Prostate gland (tissue), 2 donors: ENCODE results near the gene ANKRD44. TPM values are rescaled to one million over a fixed set of nuclear protein-coding genes. Genes with fewer than 3 reads are reported as not detected.
A peak's percentile ranks its signal among the peaks of the same experiment; 100 is the strongest.
"Not testable (repeated sequence)": the region's sequence is repeated elsewhere in the genome, so short reads cannot be mapped to it uniquely, and the experiment has no call there.

Experiments
- DNase-seq: peaks from one replicate; pipeline ENCODE4 v3.0.0-alpha.2; 2019; ENCODE audit warnings: low spot score
- H3K27ac ChIP-seq, 2 donors: fragments of 200-600 bp; sonication (generic); 2 replicates each; pipeline ENCODE4 v1.5.1; 2017 to 2019
- H3K27me3 ChIP-seq: fragments of 200-600 bp; sonication (generic); replicated peaks from 2 replicates; pipeline ENCODE4 v1.5.1; 2019; ENCODE audit not compliant: insufficient read depth
- H3K36me3 ChIP-seq, 2 donors: fragments of 200-600 bp; sonication (generic); 1 replicate in 1 of 2; 2 replicates in 1 of 2; pipeline versions ENCODE4 v1.5.1 to v1.8.1; 2017 to 2019
- H3K4me1 ChIP-seq: fragments of 200-600 bp; sonication (generic); replicated peaks from 2 replicates; pipeline ENCODE4 v1.5.1; 2019
- H3K4me3 ChIP-seq, 2 donors: fragments of 200-600 bp; sonication (generic); 2 replicates each; pipeline ENCODE4 v1.5.1; 2017 to 2019
- H3K9me3 ChIP-seq: fragments of 200-600 bp; sonication (generic); 2 replicates; pipeline ENCODE4 v1.5.1; 2017
- CTCF ChIP-seq, 4 experiments: fragments of 200-600 bp in 2 of 4; fragments of 450-650 bp in 2 of 4; sonication (generic) in 2 of 4; IDR thresholded peaks; 1 replicate in 3 of 4; 2 replicates in 1 of 4; pipeline ENCODE4 v1.5.1; 2016 to 2019; ENCODE audit warnings: antibody characterized with exemption in 4 of 4, mild to moderate bottlenecking in 2 of 4, moderate library complexity in 2 of 4
- POLR2A ChIP-seq: fragments of 450-650 bp; IDR thresholded peaks from one replicate; pipeline ENCODE4 v1.6.1; 2016; ENCODE audit warnings: antibody characterized with exemption, mild to moderate bottlenecking
- POLR2AphosphoS5 ChIP-seq: sonication (generic); formaldehyde crosslinking; IDR thresholded peaks from one replicate; pipeline ENCODE4 v1.6.1; 2017; ENCODE audit warnings: antibody characterized with exemption
- WGBS: methylation state at CpG from one replicate; pipeline ENCODE4 v1.1.5; 2018; 5-methylcytosine and 5-hydroxymethylcytosine counted together
- intact Hi-C: fragments of 100-400 bp; cut with DNase I; formaldehyde crosslinking; loops from one replicate; pipeline ENCODE4 v1.14.2; 2022
- total RNA-seq, 2 donors: library from RNA; depleted of rRNA; stranded (reverse); fragments of >200 nt; gene quantifications; one replicate each; pipeline ENCODE4 v1.1.0, GENCODE V29; 2016

The ANKRD44 gene
- total RNA-seq, 2 donors from 2014 or later = 6.0 to 11.2 TPM

- no peak for DNase-seq
- Histone ChIP-seq H3K4me1 (no peaks in the 10 kb centered on the region), H3K27ac (no peak overlapping the region), H3K4me3 (no peak overlapping the region), H3K27me3 (no peaks in the 10 kb centered on the region), H3K9me3 (no peaks in the 10 kb centered on the region), H3K36me3 (no peaks in the 10 kb centered on the region)
- no peak for TF ChIP-seq POLR2A
- TF ChIP-seq CTCF (IDR thresholded peaks at IDR 0.05) = no peak
- no peak for TF ChIP-seq POLR2AphosphoS5
- intact Hi-C loops = no loop called here
- WGBS = 96% methylated on average over 2 of the region's 2 CpGs
These were observed 18.0 kb downstream of the ANKRD44 start for GRCh38 chr2:197292619-197293018.

DNA sequence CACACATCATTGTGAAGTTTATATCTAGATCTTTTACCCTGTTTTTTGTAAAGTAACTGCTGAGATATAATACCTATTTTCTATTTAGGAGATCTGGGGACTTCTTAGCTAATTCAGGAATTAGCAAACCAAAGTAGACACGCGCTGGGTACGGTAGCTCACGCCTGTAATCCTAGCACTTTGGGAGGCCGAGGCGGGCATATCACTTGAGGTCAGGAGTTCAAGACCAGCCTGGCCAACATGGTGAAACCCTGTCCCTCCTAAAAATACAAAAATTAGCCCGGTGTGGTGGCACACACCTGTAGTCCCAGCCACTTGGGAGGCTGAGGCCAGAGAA lies 23.0 kb downstream of the ANKRD44 start:
- H3K27me3 ChIP-seq, H3K4me1 ChIP-seq, H3K27ac ChIP-seq, H3K36me3 ChIP-seq, DNase-seq, H3K4me3 ChIP-seq, intact Hi-C loops, H3K9me3 ChIP-seq: not testable (repeated sequence)
- 90% methylated on average over 7 of the region's 7 CpGs for WGBS

- DNase-seq = peak; percentile 72
- Histone ChIP-seq H3K4me3 (no peak overlapping the region), H3K9me3 (no peaks in the 10 kb centered on the region), H3K4me1 (no peaks in the 10 kb centered on the region), H3K27me3 (no peaks in the 10 kb centered on the region), H3K36me3 (no peaks in the 10 kb centered on the region), H3K27ac (no peak overlapping the region)
- intact Hi-C loops = no loop called here
- TF ChIP-seq POLR2AphosphoS5 (peak; percentile 79), CTCF (IDR thresholded peaks at IDR 0.05) (no peak), POLR2A (no peak)
- 59% methylated on average over 8 of the region's 8 CpGs for WGBS
These were observed 23.6 kb downstream of the ANKRD44 start for GRCh38 chr2:197286805-197287595.

- no peaks in the 10 kb centered on the region for H3K27me3 ChIP-seq
- intact Hi-C loops = no loop called here
- TF ChIP-seq CTCF (IDR thresholded peaks at IDR 0.05) (no peak), POLR2A (no peak), POLR2AphosphoS5 (no peak)
- H3K27ac ChIP-seq = no peak overlapping the region
- WGBS = 87% methylated on average over 3 of the region's 3 CpGs
- no peaks in the 10 kb centered on the region for H3K36me3 ChIP-seq
- no peaks in the 10 kb centered on the region for H3K9me3 ChIP-seq
- H3K4me3 ChIP-seq = no peak overlapping the region
- H3K4me1 ChIP-seq = no peaks in the 10 kb centered on the region
- no peak for DNase-seq
These were observed 25.2 kb downstream of the ANKRD44 start for GRCh38 chr2:197285361-197285760.

DNA sequence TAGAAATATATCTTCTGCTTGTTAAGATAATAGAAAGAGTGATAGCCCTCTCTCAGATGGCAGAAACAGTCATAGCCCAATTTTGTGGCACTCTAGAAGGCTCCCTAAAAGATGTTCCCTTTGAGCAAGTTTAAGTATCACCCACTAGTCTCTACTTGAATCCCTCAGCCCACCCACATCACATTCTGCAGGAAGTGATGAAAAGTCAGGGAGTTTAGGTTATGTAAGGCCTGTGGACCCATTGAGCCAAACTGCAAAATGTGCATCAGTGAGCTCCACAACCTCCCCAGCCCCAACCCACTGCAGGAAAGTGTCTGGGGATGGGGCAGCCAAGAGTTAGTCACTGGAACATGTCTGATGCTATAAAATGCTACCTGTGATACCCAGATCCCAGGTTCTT lies 25.6 kb downstream of the ANKRD44 start:
- H3K4me1 ChIP-seq = no peaks in the 10 kb centered on the region
- no peaks in the 10 kb centered on the region for H3K27me3 ChIP-seq
- intact Hi-C loops = no loop called here
- TF ChIP-seq CTCF (IDR thresholded peaks at IDR 0.05) (no peak), POLR2AphosphoS5 (no peak), POLR2A (no peak)
- H3K4me3 ChIP-seq = no peak overlapping the region
- no peaks in the 10 kb centered on the region for H3K36me3 ChIP-seq
- H3K9me3 ChIP-seq = no peaks in the 10 kb centered on the region
- H3K27ac ChIP-seq = no peak overlapping the region
- no peak for DNase-seq
